ENCODE results near the gene DNAJC21.
A peak's percentile ranks its signal among the peaks of the same experiment; 100 is the strongest.

The DNAJC21 gene

DNA sequence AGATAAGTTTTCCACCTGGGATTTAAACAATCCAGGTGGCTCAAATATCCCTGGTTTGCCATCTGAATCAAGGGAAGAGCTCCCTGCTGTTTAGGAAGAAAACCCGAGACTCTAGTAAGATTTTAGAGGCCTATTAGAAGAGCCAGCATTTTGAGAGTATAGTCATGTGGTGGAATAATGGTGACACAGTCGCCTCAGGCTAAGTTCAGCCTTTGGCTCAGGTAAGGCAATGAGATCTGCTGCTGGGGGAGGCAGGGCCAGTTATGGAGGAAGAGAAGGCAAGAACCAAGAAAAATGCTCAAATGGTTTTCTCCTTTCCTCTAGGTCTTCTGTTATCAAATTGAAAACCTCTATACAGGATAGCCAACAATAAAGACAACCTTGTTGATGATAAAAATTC lies 30.3 kb upstream of the DNAJC21 start:
- H3K27me3 Mint-ChIP-seq (ENCODE audit: low read depth) = no peaks in the 10 kb centered on the region
- H3K4me1 Mint-ChIP-seq = peaks cover 9% of the 10 kb centered on the region
- no peak overlapping the region for H3K4me3 Mint-ChIP-seq
- TF ChIP-seq, protein P1, sequence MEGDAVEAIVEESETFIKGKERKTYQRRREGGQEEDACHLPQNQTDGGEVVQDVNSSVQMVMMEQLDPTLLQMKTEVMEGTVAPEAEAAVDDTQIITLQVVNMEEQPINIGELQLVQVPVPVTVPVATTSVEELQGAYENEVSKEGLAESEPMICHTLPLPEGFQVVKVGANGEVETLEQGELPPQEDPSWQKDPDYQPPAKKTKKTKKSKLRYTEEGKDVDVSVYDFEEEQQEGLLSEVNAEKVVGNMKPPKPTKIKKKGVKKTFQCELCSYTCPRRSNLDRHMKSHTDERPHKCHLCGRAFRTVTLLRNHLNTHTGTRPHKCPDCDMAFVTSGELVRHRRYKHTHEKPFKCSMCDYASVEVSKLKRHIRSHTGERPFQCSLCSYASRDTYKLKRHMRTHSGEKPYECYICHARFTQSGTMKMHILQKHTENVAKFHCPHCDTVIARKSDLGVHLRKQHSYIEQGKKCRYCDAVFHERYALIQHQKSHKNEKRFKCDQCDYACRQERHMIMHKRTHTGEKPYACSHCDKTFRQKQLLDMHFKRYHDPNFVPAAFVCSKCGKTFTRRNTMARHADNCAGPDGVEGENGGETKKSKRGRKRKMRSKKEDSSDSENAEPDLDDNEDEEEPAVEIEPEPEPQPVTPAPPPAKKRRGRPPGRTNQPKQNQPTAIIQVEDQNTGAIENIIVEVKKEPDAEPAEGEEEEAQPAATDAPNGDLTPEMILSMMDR (IDR thresholded peaks at IDR 0.05; ENCODE audit: unreplicated experiment in 3 of 3) = no peak
- peak overlapping the region in 2 of 3 experiments; percentile 17 to 63 for H3K27ac Mint-ChIP-seq
- peaks cover 10% of the 10 kb centered on the region for H3K36me3 Mint-ChIP-seq (ENCODE audit: low read depth)
- H3K9me3 Mint-ChIP-seq = no peaks in the 10 kb centered on the region

DNA sequence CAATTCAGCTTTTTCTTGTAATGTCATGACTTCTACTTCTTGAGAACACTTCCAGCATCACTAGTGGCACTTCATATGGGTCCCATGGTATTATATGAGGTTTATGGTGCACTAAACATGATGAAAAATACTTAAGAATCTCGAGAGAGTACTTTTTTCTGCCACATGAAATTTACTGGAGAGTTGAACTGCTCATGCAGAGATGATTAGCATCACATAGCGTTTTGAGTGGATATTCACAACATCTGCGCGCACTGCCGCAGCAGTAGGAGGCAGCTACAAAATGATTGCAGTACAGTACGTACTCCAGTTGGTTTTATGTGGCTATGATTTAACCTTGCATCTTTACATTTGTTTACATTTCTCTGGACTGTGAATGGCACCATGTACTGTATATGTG lies 28.7 kb upstream of the DNAJC21 start:
- peaks cover 15% of the 10 kb centered on the region for H3K36me3 Mint-ChIP-seq (ENCODE audit: low read depth)
- H3K27ac Mint-ChIP-seq = no peak overlapping the region
- H3K27me3 Mint-ChIP-seq (ENCODE audit: low read depth) = no peaks in the 10 kb centered on the region
- TF ChIP-seq, protein P1 (IDR thresholded peaks at IDR 0.05; ENCODE audit: unreplicated experiment in 3 of 3) = no peak
- peaks cover 9% of the 10 kb centered on the region for H3K4me1 Mint-ChIP-seq
- no peak overlapping the region for H3K4me3 Mint-ChIP-seq
- no peaks in the 10 kb centered on the region for H3K9me3 Mint-ChIP-seq

DNA sequence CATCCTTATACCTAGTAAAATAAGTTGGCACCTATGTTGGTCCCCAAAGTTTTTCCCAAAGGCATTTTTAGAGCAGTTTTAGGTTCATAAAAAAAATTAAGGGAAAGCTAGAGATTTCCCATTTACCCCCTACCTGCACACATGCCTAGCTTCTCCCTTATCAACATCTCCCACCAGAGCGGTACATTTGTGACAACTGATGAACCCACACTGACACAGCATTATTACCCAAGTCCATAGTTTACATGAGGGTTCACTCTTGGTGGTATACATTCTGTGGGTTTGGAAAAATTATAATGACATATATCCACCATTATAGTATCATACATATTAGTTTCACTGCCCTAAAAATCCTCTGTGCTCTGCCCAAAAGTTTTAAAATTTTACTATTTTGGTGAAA lies 26.1 kb upstream of the DNAJC21 start:
- Mint-ChIP-seq H3K27ac (no peak overlapping the region), H3K4me3 (no peak overlapping the region), H3K9me3 (no peaks in the 10 kb centered on the region), H3K4me1 (peaks cover under 1% of the 10 kb centered on the region), H3K36me3 (ENCODE audit: low read depth) (peaks cover 18% of the 10 kb centered on the region), H3K27me3 (ENCODE audit: low read depth) (no peaks in the 10 kb centered on the region)
- TF ChIP-seq, protein P1 (IDR thresholded peaks at IDR 0.05; ENCODE audit: unreplicated experiment in 3 of 3) = no peak

DNA sequence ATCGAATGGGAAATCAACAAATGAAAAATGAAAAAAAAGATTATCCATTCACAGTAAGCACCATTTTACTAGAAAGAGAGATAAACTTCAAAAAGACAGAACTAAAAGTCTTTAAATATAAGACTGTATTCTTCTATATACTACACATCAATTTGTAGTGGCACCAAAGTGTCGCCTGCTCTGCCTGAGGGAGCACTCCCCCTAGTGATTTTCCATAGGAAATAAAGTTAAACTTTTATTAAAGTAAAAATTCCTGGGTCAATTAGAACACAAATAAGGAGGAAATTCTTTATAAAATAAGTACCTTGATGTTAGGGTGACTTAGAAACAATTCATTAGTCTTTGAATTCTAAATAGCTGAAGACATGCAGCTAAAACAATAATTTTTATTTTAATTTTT lies 23.8 kb upstream of the DNAJC21 start:
- Mint-ChIP-seq H3K36me3 (ENCODE audit: low read depth) (peaks cover 34% of the 10 kb centered on the region), H3K4me1 (no peaks in the 10 kb centered on the region), H3K9me3 (no peaks in the 10 kb centered on the region), H3K27me3 (ENCODE audit: low read depth) (no peaks in the 10 kb centered on the region), H3K27ac (no peak overlapping the region), H3K4me3 (no peak overlapping the region)
- TF ChIP-seq, protein P1 (IDR thresholded peaks at IDR 0.05; ENCODE audit: unreplicated experiment in 3 of 3) = peak; percentile 42 to 61 (median 52)

DNA sequence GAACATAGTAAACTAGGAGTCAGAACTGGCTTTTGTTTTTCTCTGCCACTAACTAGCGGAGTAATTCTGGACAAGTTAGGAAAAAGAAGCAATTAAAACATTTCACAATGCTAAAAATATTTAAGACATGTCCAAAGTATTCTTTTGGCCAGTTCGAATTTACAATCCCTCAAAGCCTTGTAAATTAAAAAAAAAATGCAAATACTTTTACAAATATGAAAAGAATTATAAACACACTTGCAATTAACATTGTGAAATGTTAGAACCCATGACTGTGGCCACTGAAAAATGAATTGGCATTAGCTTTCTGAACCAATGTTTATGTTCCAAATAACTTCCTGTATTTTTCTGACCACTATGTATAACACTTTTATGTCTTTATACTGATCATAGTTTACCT lies 16.3 kb upstream of the DNAJC21 start:
- H3K4me1 Mint-ChIP-seq = peaks cover 27% of the 10 kb centered on the region
- TF ChIP-seq, protein P1 (IDR thresholded peaks at IDR 0.05; ENCODE audit: unreplicated experiment in 3 of 3) = no peak
- H3K27ac Mint-ChIP-seq = no peak overlapping the region
- H3K4me3 Mint-ChIP-seq = no peak overlapping the region
- H3K36me3 Mint-ChIP-seq (ENCODE audit: low read depth) = peaks cover 34% of the 10 kb centered on the region
- H3K9me3 Mint-ChIP-seq = no peaks in the 10 kb centered on the region
- H3K27me3 Mint-ChIP-seq (ENCODE audit: low read depth) = no peaks in the 10 kb centered on the region

DNA sequence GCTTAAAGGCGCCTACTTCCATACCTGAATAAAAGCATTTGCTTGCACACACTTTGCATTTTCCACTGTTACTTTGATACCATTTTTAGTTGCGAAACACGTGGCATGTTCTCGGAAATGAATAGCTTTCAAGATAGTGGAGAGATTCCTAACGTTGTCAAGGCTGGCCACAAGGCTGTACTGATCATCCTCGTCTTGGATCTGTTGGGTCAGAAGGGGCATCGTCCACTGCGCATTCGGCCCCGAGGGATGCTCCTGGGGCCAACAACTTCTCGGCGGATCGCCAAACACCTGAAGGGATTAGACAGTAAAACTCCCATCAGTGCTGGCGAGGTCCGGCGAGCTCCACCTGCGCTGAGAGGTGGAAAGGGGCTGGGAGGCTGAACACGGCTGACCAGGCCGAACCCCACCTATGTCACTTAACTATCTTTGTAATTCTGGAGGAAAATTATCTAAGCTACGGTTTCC lies 14.7 kb upstream of the DNAJC21 start:
- no peak overlapping the region for H3K4me3 Mint-ChIP-seq
- no peaks in the 10 kb centered on the region for H3K9me3 Mint-ChIP-seq

More for the DNA sequence above, 14.7 kb upstream of the DNAJC21 start:
- Mint-ChIP-seq H3K4me1 (peaks cover 27% of the 10 kb centered on the region), H3K27ac (no peak overlapping the region), H3K36me3 (ENCODE audit: low read depth) (peaks cover 25% of the 10 kb centered on the region), H3K27me3 (ENCODE audit: low read depth) (no peaks in the 10 kb centered on the region)
- TF ChIP-seq, protein P1 (IDR thresholded peaks at IDR 0.05; ENCODE audit: unreplicated experiment in 3 of 3) = no peak

Measured in nephron (organoid).